Stimulated activated CD4-positive, alpha-beta T cell treated with anti-CD3 and anti-CD28 coated beads, Interleukin-15, amount 100 ng/mL, for 1 hour (primary cell): ENCODE measurements around the gene AP2M1.
"Not testable (repeated sequence)": the region's sequence is repeated elsewhere in the genome, so short reads cannot be mapped to it uniquely, and the experiment has no call there.

ENCODE experiments used
- DNase-seq, 2 donors: peaks; one replicate each; pipeline ENCODE4 v3.0.0-alpha.2; 2020; ENCODE audit warnings: low read depth in 1 of 2, low spot score in 1 of 2

AP2M1 gene

DNA sequence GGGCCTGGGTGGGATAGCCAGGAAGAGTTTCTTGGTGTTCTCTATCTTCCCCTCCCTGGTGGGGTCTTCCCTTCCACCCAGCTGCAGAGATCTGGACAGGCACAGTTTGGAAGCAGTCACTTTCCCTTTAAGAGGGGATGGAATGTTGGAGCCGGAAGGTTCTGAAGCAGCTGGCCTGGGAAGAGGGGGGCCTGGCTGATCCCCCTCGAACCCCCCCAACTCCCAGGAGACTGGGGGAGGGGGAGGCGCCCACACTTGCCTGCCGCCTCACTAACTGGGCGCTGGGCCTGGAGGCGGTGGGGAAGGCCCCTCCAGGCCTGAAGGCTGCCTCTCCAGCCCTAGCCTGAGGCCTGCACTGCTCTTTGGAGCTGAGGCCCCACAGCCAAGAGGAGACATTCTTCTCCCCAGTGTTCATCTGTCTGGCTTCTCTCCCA is 18.1 kb upstream of the AP2M1 start:
- DNase-seq: no peak

DNA sequence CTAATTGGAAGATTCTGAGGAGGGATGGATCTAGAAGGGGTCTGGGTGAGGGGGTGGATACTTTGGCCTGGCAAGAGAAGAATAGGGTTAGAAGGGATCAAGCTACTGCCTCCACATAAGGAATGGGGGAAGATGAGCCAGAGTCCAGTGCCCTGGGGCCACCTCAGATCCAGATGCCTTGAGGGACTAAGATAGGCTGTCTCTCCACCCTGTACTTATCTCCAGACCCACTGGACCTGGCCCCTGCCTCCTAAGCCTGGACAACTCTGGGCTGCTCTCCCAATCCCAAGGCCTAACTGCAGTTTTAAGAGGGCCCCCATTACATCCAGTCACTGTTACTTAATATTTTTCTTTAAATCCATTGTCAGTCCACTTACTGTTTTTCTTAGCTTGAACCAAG is 17.4 kb upstream of the AP2M1 start:
- no peak for DNase-seq

DNA sequence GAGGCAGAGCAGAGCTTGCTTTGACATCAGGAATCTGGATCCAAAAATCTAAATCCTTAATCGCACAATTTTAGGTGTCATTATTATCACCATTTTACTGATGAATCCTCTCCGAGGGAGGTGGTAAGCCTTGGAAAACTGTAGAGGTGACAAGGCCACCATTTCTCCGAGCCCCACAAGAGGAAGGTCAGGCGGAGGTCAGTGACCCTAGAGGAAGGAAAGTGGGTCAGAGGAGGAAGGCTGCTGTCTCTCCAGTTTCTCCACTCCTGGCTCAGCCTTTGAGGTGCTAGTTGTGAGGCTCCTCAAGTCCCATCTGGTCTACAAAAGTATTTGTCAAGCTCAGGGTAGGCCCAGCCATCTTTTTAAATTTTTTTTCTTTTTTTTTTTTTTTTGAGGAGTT is 16.3 kb upstream of the AP2M1 start:
- no peak for DNase-seq

DNA sequence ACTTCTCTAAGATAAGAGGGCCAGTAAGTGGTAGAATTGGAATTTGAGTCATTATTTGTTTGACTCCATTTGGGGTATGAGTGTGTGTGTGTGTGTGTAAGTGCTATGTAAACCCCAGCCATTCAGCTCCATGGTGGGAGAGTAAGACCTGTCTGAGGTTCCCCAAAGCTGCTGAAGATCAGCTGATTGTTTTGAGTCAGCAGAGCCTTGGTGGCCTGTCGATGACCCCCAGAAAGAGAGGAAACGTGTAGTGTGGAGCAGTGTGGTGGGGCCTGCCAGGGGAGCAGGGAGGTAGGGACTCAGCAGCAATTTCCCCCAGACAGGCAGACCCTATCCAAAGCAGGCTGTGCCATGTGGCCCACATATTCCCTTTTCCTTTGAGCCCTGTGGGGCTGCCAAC is 14.2 kb upstream of the AP2M1 start:
- no peak for DNase-seq

DNA sequence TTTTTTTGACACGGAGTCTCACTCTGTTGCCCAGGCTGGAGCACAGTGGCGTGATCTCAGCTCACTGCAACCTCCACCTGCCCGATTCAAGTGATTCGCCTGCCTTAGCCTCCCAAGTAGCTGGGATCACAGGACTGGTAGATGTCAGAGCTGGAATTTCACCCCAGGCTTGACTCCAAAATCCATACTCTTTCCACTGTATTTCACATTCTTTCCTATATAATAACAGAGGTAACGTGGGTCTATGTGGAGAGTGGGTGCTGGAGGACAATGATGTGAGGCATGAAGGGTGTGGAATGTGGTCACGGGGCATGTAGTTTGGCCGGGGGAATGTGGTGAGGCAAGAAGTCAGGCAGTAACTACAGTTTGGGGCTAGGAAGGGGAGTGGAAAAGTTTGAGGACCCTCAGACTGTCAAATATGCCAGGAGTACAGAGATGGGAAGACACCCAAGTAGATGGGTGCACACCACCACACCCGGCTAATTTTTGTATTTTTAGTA is 12.0 kb upstream of the AP2M1 start:
- not testable (repeated sequence) for DNase-seq

DNA sequence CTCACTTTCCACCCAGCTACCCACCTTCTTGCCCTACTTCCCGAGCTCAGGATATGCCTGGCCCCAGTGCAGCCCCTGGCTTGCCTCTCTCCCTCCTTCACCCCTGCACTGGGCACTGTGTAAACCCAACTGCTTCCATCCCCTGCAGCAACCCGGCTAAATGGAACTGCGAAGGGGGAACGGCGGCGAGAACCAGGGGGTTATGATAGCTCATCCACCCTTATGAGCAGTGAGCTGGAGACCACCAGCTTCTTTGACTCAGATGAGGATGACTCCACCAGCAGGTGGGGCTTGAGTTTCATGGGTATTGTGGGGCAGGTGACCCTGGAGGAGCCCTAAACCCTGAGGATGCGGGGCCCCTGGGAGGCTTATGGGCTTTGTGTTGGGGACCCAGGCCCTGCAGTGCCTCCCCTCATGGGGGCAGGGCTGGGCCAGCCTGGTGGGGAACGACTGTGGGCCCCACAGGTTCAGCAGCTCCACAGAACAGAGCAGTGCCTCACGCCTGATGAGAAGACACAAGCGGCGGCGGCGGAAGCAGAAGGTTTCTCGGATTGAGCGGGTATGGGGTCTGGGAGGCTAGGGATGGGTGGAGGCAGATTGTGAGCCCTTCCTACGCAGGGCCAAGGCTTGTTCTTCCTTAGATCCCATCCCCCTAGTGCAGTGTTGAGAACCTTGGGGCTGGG is 9.9 kb upstream of the AP2M1 start:
- DNase-seq: no peak

DNA sequence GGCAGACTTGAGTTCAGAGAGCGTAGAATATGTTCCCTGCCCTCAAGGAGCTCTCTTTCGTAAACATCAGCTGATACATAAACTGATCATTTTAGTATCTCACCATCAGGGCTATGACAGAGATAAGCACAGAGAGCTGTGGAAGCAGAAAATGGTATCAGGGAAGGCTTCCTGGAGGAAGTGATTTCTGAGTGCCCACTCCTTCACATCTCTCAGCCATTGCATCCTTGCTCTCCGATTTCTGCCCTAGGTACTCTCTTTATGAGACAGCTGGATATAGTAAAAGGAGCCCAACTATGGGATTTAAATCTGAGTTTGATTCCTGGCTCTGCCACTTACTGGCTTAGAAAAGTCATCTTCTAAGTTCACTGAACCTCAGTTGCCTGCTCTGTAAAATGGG is 9.1 kb upstream of the AP2M1 start:
- DNase-seq: no peak

DNA sequence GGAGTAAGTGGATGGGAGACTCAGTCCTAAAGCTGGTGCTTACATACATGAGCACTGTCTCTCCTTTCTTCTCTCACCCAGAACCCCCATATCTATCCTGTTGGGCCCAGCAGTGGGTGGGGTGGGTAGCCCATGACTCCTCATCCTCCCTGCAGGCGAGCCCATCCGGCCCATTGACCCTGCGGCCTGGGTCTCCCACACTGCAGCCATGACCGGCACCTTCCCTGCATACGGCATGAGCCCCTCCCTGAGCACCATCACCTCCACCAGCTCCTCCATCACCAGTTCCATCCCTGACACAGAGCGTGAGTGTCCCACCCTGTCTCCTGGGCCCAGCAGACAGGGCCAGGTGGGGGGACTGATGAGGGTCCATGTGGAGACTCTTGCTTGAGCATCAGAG is 8.0 kb upstream of the AP2M1 start:
- no peak for DNase-seq

DNA sequence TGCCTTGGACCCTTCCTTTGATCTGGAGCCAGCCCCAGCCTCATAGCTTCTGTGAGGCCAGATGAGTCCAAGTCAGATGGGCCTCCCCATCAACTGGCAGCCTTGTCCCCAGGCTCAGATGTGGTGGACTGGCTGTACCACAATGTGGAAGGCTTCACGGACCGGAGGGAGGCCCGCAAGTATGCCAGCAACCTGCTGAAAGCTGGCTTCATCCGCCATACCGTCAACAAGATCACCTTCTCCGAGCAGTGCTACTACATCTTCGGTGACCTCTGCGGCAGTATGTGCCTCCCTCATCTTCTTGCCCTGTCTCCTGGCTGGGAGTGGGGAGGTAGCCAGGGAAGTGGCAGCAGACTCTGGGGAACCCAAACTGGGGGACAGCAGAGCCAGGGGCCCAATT is 6.9 kb upstream of the AP2M1 start:
- DNase-seq: no peak

DNA sequence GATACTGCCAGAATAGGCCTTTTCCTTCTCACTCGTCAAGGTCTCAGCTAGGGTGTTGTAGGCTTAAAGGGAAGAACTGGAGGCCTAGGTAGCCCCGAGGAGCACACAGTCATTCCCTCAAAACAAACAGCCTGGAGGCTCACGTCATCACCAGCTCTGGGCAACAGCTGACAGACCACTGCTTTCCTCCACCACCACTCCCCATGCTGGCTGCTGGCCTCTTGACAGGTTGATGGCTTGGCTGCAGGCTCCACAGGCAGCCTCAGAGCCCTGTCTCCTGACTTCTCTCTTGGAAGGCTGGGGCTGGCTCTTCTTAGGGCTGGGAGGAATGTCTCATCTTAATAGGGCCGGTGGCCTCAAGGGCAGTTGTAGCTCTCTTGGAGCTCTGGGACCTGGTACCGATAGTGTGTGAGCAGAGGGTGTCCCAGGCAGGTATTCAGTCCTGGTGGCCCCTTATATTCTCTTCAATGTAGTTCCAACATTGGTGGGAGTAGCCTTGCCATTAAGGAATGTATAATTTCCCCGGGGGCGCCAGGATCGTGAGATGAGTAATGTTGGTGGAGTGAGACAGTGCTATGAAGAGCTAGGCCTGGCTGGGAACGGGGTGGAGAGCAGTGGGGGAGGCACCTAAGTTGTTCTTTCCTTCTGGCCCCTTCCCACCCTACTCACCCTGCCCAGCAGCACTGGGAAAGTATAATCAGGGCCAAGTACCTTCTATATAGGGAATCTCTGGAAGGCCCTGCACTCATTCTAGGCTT is 6.1 kb upstream of the AP2M1 start:
- no peak for DNase-seq

DNA sequence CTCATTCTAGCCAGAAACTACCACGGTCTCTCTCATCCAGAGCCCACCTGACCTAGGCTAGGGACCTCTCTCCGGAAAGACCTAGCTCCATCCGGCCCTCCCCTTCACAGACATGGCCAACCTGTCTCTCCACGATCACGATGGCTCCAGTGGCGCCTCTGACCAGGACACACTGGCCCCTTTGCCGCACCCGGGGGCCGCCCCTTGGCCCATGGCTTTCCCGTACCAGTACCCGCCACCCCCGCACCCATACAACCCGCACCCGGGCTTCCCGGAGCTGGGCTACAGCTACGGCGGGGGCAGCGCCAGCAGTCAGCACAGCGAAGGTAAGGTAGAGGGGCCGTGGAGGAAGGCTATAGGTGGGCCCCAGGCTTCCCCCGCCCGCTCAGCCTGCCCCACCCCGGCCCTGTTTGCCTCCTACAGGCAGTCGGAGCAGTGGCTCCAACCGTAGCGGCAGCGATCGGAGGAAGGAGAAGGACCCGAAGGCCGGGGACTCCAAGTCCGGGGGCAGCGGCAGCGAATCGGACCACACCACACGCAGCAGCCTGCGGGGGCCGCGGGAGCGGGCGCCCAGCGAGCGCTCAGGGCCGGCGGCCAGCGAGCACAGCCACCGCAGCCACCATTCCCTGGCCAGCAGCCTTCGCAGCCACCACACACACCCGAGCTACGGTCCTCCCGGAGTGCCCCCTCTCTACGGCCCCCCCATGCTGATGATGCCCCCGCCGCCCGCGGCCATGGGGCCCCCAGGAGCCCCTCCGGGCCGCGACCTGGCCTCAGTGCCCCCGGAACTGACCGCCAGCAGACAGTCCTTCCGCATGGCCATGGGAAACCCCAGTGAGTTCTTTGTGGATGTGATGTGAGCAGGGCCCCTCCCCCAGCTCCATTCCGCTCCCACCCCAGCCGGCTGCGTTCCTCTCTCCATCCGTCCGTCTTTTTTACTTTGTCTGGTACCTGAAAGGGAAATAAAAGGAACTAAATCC is 4.5 kb upstream of the AP2M1 start:
- no peak for DNase-seq

DNA sequence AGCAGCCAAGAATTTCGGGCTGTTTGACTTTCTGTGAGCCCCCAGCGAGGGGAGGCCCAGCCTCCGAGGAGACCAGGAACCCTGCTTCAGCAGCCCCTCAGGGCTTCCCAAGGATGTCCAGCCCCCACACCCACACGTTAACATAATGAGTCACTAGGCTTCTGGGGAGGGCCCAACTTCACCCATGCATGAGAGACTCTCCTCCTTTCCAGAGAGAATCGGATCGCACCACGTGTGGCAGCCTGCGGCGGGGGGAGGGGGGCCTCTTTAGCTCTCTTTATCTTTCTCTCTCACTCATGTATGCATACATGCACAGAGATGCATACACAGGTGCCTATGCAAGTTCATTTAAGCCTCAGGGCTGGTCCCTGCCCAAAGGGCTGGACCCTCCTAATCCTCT is 3.1 kb upstream of the AP2M1 start:
- DNase-seq: no peak

DNA sequence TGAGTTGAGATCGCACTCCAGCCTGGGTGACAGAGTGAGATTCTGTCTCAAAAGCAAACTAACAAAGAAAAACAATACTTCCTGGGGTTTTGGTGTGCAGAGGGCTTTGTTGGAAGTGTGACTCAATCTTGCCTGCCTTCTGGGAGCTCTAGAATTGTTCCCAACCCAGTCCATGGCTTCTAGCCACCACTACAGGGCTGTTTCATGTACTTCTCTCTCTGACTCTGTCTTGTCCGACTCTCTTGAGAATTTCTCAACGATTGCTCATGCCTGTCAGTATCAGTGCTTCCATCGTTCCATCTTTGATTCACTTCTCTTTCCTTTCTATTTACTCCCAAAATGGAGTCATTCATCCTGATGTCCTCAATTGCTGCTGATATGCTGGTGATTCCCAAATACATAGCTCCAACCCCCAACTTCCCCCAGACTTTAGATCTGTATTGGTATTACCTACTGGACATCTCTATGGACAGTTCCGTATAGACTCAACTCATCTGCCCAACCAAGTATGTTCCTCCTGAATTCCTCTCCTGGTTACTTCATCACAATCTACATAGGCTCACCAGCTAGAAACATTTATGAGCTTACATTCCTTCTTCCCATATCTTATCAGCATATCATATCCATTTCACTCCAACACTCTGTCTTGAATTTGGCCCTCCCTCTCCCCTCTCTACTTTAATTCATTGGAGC is 1.8 kb upstream of the AP2M1 start:
- DNase-seq: no peak

DNA sequence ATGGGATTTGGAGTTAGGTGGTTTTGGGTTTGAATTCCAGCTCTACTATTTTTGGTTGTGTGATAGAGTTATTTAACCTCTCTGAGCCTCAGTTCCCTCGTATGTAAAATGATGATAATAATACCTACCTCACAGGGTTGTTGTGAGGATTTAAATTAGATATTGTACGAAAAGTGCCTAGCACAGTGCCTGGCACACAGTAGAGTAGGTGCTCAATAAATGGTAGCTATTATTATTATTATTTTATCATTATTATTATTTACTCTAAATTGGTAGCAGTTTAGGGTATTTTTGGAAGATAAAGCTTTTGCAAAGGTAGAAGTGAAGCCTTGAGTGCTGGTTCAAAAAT is 1.3 kb upstream of the AP2M1 start:
- no peak for DNase-seq

DNA sequence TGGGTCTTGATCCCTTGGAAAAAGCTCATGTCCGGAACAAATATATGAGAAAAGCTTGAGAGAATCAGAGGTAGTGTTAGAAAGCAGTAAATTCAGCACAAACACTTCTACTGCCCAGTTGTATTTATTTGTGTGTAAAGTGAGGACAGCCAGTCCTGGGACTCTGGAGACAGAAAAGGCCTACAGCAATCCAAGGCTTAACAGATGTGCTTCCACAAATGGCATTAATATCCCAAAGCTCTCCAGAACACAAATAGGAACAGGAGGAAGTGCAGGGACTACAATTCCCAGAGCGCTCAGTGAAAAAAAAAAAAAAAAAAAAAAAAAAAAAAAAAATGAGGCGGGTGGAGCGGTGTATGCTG is 390 bp upstream of the AP2M1 start:
- no peak for DNase-seq

DNA sequence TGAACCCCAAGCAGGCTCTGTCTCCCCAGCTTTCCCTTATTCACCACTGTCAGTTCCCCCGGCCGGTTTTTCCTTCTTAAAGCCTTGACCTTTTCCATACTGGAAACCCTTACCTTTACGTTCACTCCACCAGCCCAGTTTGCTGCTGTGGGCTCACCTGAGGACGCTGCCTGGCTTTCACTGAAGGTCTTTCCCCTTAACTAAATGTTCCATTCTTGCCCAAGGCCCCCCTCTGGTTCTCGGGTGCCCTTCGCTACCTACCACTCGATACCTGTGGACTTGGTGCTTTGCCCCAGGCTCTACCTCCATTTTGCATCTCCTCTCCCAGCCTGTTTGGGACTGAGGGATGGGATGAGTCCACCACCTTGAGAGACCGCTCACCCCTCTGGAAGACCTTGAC is 851 bp downstream of the AP2M1 start:
- DNase-seq: no peak

DNA sequence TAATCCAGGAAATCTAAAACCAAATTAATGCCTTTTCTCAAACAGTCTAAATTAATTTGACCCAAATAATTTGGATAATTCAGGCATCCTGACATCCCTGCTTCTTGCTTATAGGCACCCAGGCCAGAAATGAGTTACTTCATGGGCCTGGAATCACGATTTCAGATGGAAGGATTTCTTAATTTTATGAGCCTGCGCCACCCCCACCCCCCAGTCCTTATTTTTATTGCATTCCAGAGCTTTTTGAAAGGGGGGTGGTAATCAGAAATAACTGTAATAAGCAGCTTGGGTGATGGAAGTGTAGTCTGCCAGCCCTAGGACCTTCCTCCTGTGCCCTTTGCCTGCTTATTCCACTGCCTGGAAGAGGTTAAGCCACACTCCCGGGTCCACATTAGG is 1.3 kb downstream of the AP2M1 start:
- no peak for DNase-seq

DNA sequence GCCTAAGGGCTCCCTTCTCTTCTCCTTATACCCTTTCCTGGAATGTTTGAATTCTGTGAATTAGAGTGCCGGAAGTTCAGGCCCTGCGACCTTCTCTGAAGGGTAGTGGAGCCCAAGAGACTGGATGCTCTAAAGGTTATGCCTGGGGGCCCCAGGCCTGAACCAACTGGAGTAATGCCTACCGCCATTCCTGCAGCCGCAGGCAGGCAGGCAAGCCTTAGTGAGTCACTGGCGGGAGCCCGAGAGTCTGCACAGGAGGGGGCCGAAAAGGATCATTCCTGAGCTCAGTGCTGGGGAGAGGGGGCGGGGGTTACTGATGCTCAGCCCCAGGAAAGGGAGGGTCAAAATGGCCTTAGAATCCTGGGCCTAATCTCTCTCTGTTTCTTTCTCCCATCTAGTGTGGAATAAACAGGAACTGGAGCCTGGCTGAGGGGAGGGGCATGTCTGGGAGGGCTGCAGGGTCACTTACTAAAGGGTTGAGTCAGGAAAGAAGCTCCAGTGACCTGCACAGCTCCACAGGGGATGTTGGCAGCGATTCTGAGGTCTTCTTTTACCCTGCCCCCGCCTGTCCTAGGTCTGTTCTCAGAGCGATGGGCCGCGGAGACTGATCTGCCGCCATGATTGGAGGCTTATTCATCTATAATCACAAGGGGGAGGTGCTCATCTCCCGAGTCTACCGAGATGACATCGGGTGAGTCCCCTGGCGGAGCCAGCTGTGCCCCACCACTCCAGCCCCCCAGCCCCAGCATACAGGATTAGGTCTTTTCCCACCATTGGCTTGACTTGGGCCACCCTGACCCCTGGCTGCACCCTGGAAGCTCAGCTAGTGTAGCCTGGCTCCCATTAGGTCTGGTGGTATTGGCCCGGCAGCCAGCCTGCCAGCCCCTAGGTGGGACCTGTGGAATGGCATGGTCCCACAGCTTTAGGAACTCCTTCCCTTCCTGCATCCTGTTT is 2.0 kb downstream of the AP2M1 start:
- DNase-seq: no peak

DNA sequence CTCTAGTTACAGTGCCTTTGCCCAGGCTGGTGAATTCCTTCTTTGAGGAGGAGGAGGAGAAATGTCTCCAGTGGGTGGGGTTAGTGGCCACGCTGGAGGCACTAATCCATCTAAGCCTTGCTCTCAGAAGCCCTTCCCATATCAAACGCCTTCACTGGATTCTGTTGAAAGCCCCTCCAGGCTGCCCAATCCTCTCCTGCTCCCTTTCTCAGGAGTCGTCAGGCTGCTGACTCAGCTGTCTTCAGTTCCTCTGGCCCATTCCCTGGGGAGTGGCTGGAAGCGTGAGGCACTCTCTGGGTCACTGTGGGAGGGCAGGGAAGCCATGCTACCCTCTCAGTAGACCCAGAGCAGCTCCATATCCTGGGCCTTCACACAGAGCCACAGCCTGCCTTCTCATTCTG is 2.7 kb downstream of the AP2M1 start:
- no peak for DNase-seq

DNA sequence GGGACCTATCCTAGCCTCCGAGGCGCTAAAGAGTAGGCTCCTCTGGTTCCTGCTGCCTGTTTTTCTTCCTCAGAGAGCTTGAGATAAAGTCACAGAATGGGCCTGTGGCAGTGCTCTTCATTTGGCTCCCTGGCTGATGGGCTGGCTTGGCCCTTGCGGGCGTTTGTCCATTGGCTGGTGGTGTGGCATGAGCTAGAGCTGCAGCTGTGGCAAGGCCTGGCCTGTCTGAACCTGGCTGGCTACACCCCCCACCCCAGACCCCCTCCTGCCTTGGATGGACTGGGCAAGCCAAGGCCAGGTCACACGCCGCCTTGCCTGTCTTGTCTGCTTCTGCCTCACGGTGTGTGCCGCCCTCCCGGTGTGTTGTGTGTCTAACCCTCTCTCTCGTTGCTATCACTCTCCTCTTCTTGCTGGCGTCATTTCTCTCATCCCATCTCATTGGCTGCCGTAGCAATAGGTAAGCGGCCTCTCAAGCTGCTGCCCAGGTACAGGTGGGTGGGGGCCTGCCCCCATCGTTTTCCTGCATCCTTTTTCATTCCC is 3.2 kb downstream of the AP2M1 start:
- no peak for DNase-seq
